ENCODE results near the gene APOL6. TPM values are rescaled to one million over a fixed set of nuclear protein-coding genes. Genes with fewer than 3 reads are reported as not detected.
A peak's percentile ranks its signal among the peaks of the same experiment; 100 is the strongest.

The APOL6 gene
- total RNA-seq, 1 donor from 2014 or later = not detected

DNA sequence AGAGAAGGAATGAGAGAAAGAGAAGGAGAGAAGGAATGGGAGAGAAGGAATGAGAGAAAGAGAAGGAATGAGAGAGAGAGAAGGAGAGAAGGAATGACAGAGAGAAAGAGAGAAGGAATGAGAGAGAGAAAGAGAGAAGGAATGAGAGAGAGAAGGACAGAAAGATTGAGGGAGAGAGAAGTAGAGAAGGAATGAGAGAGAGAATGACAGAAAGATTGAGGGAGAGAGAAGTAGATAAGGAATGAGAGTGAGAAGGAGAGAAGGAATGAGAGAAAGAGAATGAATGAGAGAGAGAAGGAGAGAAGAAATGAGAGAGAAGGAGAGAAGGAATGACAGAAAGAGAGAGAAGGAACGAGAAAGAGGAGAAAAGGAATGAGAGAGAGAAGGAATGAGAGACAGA is 35.3 kb downstream of the APOL6 start:
- H3K27ac Mint-ChIP-seq = no peak overlapping the region
- no peaks in the 10 kb centered on the region for H3K36me3 Mint-ChIP-seq
- H3K27me3 Mint-ChIP-seq (ENCODE audit: insufficient read depth, low read depth) = peaks cover 2% of the 10 kb centered on the region
- no peaks in the 10 kb centered on the region for H3K9me3 ChIP-seq (ENCODE audit: low read depth)
- H4K20me1 ChIP-seq (ENCODE audit: low read depth) = no peaks in the 10 kb centered on the region
- no peak overlapping the region for H3K4me3 ChIP-seq
- H3K27me3 ChIP-seq = no peaks in the 10 kb centered on the region
- H3K36me3 ChIP-seq = no peaks in the 10 kb centered on the region
- peak overlapping the region; percentile 29 for H2AFZ ChIP-seq (replicated peaks)
- H3K9ac ChIP-seq = no peak overlapping the region
- H3K9me3 Mint-ChIP-seq = no peaks in the 10 kb centered on the region
- no peak for DNase-seq (ENCODE audit: low spot score)
- H3K79me2 ChIP-seq (ENCODE audit: low read depth) = no peaks in the 10 kb centered on the region
- H3K4me3 Mint-ChIP-seq = no peak overlapping the region
- no peak overlapping the region for H3K27ac ChIP-seq
- no peaks in the 10 kb centered on the region for H3F3A ChIP-seq (ENCODE audit: low read depth)
- H3K4me2 ChIP-seq = no peak overlapping the region
- TF ChIP-seq, protein P1, sequence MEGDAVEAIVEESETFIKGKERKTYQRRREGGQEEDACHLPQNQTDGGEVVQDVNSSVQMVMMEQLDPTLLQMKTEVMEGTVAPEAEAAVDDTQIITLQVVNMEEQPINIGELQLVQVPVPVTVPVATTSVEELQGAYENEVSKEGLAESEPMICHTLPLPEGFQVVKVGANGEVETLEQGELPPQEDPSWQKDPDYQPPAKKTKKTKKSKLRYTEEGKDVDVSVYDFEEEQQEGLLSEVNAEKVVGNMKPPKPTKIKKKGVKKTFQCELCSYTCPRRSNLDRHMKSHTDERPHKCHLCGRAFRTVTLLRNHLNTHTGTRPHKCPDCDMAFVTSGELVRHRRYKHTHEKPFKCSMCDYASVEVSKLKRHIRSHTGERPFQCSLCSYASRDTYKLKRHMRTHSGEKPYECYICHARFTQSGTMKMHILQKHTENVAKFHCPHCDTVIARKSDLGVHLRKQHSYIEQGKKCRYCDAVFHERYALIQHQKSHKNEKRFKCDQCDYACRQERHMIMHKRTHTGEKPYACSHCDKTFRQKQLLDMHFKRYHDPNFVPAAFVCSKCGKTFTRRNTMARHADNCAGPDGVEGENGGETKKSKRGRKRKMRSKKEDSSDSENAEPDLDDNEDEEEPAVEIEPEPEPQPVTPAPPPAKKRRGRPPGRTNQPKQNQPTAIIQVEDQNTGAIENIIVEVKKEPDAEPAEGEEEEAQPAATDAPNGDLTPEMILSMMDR (IDR thresholded peaks at IDR 0.05) = no peak
- TF ChIP-seq EZH2 (IDR thresholded peaks at IDR 0.05) = no peak
- no peak for TF ChIP-seq EZH2phosphoT487 (IDR thresholded peaks at IDR 0.05)
- H3K4me1 Mint-ChIP-seq = no peaks in the 10 kb centered on the region
- H3K4me1 ChIP-seq = no peaks in the 10 kb centered on the region

DNA sequence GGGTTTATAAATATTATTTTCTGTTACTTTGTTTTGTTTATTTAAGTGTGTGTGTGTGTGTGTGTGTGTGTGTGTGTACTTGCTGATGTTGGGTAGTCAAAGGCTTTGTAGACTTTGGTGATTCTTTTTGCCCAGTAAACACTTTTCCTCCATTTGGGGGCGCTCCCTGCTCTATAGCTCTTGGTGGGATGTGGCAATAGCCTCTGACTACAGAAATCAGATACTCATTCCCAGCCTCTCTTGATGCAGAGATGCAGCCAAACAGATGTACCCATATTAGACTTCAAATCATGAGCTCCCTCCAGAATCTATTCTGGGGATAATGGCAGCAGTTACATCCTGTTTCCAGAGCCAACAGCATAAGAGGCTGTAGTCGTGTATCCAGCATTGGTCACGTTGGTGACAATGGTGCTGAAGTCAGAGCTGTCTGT is 36.0 kb downstream of the APOL6 start:
- no peaks in the 10 kb centered on the region for H3K36me3 Mint-ChIP-seq
- H3K27ac ChIP-seq = no peak overlapping the region
- TF ChIP-seq EZH2phosphoT487 (IDR thresholded peaks at IDR 0.05) = no peak
- TF ChIP-seq, protein P1 (IDR thresholded peaks at IDR 0.05) = peak; percentile 58
- H4K20me1 ChIP-seq (ENCODE audit: low read depth) = no peaks in the 10 kb centered on the region
- no peak overlapping the region for H3K4me2 ChIP-seq
- peak; percentile 67 for DNase-seq (ENCODE audit: low spot score)
- H3K36me3 ChIP-seq = no peaks in the 10 kb centered on the region
- H2AFZ ChIP-seq (replicated peaks) = peak overlapping the region; percentile 29
- no peaks in the 10 kb centered on the region for H3K9me3 ChIP-seq (ENCODE audit: low read depth)
- H3K27me3 ChIP-seq = no peaks in the 10 kb centered on the region
- H3K4me1 Mint-ChIP-seq = no peaks in the 10 kb centered on the region
- no peaks in the 10 kb centered on the region for H3F3A ChIP-seq (ENCODE audit: low read depth)
- no peaks in the 10 kb centered on the region for H3K79me2 ChIP-seq (ENCODE audit: low read depth)
- H3K9me3 Mint-ChIP-seq = no peaks in the 10 kb centered on the region
- no peak overlapping the region for H3K9ac ChIP-seq
- H3K4me3 ChIP-seq = no peak overlapping the region
- no peak overlapping the region for H3K4me3 Mint-ChIP-seq
- H3K4me1 ChIP-seq = no peaks in the 10 kb centered on the region
- H3K27me3 Mint-ChIP-seq (ENCODE audit: insufficient read depth, low read depth) = peaks cover 2% of the 10 kb centered on the region
- no peak overlapping the region for H3K27ac Mint-ChIP-seq

GRCh38 chr22:35684732-35685131 is 36.5 kb downstream of the APOL6 start:
- no peak overlapping the region for H3K4me2 ChIP-seq
- H3K27me3 ChIP-seq = no peaks in the 10 kb centered on the region
- DNase-seq (ENCODE audit: low spot score) = no peak
- no peaks in the 10 kb centered on the region for H3K4me1 ChIP-seq
- H3K4me1 Mint-ChIP-seq = no peaks in the 10 kb centered on the region
- no peak overlapping the region for H3K4me3 Mint-ChIP-seq
- no peaks in the 10 kb centered on the region for H3F3A ChIP-seq (ENCODE audit: low read depth)
- no peaks in the 10 kb centered on the region for H4K20me1 ChIP-seq (ENCODE audit: low read depth)
- no peaks in the 10 kb centered on the region for H3K9me3 Mint-ChIP-seq
- H3K27ac ChIP-seq = no peak overlapping the region
- no peak overlapping the region for H3K4me3 ChIP-seq
- H3K9me3 ChIP-seq (ENCODE audit: low read depth) = no peaks in the 10 kb centered on the region
- peak overlapping the region; percentile 29 for H2AFZ ChIP-seq (replicated peaks)
- H3K79me2 ChIP-seq (ENCODE audit: low read depth) = no peaks in the 10 kb centered on the region
- no peaks in the 10 kb centered on the region for H3K36me3 Mint-ChIP-seq
- no peaks in the 10 kb centered on the region for H3K36me3 ChIP-seq
- peaks cover 2% of the 10 kb centered on the region for H3K27me3 Mint-ChIP-seq (ENCODE audit: insufficient read depth, low read depth)
- no peak overlapping the region for H3K27ac Mint-ChIP-seq
- no peak for TF ChIP-seq EZH2phosphoT487 (IDR thresholded peaks at IDR 0.05)
- no peak for TF ChIP-seq EZH2 (IDR thresholded peaks at IDR 0.05)
- TF ChIP-seq, protein P1 (IDR thresholded peaks at IDR 0.05) = no peak
- no peak overlapping the region for H3K9ac ChIP-seq
